ENCODE measurements around the gene FRMD6. TPM values are rescaled to one million over a fixed set of nuclear protein-coding genes. Genes with fewer than 3 reads are reported as not detected.

FRMD6 gene
- 343 TPM for polyA plus RNA-seq (2013, experiment 1 of 2; ENCODE audit: insufficient read length)
- 362 TPM for polyA plus RNA-seq (2013, experiment 2 of 2; ENCODE audit: insufficient read length)

GRCh38 chr14:51651388-51652167 lies at the start of gene FRMD6:
TSS of gene FRMD6 (plus strand) at chr14:51651910. CDS start at chr14:51689837, 37,927 bp downstream.
- peak; percentile 96 for DNase-seq

GRCh38 chr14:51602310-51602709 lies 49.4 kb upstream of the FRMD6 start:
- DNase-seq = peak; percentile 73

- no peak for DNase-seq
These were observed 48.2 kb upstream of the FRMD6 start for GRCh38 chr14:51603495-51603894.

- peak; percentile 99 for DNase-seq
These were observed 47.6 kb upstream of the FRMD6 start for GRCh38 chr14:51604073-51604472.

GRCh38 chr14:51605575-51605974 lies 46.1 kb upstream of the FRMD6 start:
- peak; percentile 44 for DNase-seq

- DNase-seq = peak; percentile 99
These were observed 44.0 kb upstream of the FRMD6 start for GRCh38 chr14:51607711-51608110.

- peak; percentile 55 for DNase-seq
These were observed 42.3 kb upstream of the FRMD6 start for GRCh38 chr14:51609251-51609954.

- peak; percentile 56 for DNase-seq
These were observed 41.8 kb upstream of the FRMD6 start for GRCh38 chr14:51609955-51610283.

DNA sequence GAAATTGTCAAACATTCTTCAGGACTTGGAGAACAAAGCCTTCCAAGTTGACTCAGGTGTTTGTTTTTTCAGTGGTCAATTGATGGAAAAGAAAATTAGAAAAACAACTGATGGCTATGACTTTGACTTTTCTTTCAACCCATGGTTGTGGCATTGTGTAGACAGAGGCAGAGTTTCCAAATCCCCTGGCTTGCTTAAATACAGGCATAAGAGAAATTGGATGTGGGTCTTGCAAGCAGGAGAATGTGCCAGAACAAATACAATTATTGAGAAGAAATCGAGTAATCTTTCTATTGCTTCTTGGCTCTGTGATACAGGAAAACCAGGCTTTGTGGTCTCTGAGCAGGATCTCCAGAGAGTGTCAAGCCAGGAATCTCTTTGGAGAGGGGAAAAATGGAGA lies 40.9 kb upstream of the FRMD6 start:
- DNase-seq = no peak

DNA sequence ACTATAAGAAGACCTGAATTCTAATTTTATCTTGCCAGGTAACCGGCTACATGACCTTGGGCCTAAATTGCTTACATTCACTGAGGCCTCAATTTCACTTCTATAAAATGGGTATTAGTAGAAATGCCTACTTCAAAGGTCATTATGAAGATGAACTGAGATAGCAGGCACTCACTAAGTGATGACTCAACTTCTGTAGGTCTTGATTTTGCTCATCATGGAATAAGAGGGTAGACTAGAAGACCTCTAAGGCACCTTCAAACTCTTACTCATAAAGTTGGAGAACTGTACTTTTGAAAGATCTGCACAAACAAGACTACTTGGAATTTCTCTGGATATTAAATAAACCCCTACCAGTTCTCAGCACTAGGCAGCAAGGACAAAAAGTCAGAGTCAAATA lies 39.3 kb upstream of the FRMD6 start:
- no peak for DNase-seq

DNA sequence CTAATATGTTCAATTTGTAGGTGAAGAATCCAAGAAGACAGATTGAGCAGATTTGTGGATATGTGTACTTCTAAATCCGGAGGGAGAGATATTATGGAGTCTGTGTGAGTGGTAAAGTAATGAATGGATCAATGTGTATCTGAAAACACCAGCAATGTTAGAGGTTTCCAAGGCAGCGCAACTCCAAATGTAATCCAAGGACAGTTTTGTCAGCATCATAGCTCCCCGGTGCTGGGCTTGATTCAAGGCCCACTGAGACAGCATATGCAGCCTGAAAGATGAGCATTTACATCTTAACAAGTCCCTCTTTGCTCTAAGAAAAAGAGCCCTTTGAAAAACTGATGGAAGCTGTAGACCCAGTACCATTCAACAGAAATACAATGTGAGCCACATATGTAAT lies 38.3 kb upstream of the FRMD6 start:
- DNase-seq = no peak

DNA sequence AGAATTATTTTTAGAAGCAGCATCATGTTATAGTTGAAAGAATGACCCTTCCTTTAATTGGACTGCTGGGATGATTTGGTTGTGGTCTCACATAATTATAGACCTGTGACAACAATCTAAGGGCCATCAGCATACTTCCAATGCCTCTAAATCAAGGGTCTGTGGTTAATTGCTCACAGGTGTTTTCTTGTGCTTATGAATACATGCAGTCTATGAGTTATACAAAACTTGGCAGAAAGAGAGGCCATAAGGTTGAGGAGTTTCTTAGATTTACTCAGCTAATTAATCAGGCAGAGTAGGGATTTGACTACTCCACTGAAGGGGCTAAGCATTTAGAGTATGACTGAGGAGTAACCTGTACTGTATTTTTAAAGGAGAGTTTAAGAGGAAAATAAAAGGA lies 37.0 kb upstream of the FRMD6 start:
- DNase-seq = no peak

- no peak for DNase-seq
These were observed 35.5 kb upstream of the FRMD6 start for GRCh38 chr14:51616256-51616655.

DNA sequence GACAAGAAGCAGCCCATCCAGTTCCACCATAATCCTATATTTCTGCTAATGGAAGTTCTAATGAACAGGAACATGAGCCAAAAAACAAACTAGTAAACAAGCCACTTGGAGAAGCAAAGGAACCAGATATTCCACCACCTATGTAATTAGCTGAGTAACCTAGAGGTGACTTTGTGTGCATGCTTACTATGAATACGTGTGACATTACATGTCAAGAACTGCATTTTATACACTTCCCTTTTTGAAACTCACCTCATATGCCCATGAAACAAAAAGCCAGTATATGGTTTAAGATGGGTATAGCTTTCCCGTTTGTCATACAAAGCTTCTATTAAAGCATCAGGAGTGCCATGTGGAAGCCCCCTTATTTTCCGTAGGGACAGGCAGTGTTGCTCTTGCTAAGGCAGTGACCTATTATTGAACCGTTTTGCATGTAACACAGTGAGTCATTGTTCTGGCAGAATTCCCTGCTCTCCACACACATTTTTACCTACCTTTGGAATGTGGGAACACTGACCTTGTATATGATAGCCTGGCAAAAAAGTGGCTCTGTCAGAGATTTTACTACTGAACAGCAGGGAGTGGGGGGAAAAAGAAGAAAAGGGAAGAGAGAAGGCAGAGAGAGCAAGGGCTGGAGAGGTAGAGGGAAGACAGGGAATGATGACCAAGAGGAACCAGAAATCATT lies 34.8 kb upstream of the FRMD6 start:
- DNase-seq = peak; percentile 91

DNA sequence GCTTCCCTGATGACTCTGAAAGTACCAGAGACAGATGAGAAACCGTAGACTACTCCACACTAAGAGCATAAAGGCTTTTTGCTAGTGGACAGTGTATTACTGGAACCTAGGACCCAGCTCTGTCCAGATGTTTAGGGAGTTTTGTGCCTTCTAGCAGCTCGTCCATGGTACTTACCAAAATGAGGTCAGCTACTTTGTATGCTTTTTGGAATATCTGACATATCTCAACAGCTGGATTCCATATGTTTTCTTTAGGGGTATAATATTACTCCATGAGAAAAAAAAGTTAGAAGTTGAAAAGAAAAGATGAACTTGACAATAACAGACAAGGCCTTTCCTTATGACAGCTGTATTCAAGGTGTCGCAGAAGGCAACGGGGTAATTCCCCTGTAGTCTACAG lies 32.1 kb upstream of the FRMD6 start:
- peak; percentile 47 for DNase-seq

GRCh38 chr14:51620056-51620455 lies 31.7 kb upstream of the FRMD6 start:
- DNase-seq = no peak

DNA sequence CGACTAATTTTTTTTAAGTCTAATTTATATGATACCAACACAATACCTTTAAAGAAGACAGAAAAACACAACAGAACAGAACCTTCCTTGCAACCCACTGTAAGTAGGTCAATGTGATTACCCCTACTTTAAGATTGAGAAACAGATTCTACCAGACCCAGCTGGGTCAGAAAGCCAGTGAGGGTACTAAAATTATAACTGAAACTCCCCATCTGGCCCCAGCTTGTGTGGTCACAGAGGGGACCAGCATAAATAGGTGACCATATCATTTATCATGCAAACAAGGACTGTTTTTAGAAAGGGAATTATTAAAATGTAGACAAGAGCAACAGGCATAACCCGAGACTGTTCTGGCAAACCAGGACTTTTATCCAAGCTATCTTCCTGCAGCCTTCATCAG lies 30.1 kb upstream of the FRMD6 start:
- DNase-seq = no peak

DNA sequence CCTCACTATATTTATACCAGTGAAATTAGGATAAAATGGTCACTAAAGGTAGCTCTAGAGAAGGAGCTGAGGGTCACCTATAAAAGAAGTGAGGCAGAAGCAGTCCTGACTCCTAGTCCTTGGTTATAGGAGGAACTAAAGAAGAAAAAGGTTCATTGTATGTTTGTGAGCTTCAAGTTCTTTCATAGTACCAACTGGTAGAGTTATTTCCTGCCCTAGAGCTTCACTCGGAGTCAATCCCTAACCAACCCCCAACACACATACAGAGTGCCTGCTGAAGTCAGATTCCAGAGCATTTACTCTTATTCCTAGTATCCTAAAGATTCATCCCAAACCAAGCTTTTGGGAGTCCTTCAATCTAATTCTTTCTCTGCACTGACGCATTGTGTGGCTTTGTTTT lies 29.3 kb upstream of the FRMD6 start:
- peak; percentile 38 for DNase-seq

- DNase-seq = no peak
These were observed 26.6 kb upstream of the FRMD6 start for GRCh38 chr14:51624955-51625569.

DNA sequence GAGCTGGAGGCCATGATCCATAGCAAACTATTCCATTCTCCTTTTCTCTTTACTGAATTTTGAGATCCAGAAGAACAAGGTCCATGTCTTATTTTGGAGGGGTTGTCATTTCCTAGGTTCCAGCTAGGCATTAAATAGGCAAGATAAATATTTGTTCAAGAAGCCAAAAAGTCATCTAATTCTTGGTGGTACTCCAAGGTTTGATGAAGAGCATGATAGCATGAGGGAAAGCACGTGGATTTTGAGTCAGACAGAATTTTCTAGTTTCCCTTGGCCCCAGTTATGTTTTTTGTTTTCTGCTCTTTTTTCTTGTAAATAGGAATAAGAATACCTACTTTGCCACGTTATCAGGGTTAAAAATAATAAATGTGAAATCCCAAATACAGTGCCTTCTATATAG lies 25.5 kb upstream of the FRMD6 start:
- DNase-seq = no peak

- DNase-seq = no peak
These were observed 24.9 kb upstream of the FRMD6 start for GRCh38 chr14:51626788-51627187.

DNA sequence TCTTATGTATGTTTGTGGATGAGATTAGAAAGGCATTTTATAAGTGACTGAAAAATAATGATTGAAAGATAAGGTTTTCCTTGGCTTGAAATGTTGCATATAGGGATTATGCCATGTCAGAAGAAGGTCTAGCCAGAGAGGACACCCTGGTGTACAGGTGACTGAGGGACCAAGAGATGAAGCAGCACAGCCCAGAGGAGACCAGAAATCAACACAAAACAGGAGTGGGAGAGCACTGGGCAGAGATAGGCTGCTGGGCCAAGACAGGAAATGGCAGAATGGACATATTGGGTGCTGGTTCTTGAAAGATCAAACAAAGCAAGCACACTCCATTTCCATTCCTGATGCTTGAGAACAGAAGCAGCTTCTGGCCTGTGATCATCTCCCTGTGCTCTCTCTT lies 24.4 kb upstream of the FRMD6 start:
- no peak for DNase-seq

DNA sequence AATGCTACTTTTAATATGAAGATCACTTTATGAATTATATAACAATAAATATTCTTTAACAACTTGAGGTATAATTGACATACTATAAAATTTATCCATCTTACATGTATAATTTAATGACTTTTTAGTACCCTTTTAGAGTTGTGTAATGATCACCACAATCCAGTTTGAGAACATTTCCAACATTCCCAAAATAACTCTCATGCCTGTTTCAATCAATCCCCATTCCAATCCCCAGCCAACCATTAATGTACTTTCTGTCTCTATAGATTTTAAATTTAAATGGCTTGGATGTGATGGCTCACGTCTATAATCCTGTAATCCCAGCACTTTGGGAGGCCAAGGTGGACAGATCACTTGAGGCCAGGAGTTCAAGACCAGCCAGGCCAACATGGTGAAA lies 23.5 kb upstream of the FRMD6 start:
- peak; percentile 50 for DNase-seq

Measured in fibroblast of skin of scalp (primary cell).